HEK293 (cell line): ENCODE results near the gene SRBD1.
A peak's percentile ranks its signal among the peaks of the same experiment; 100 is the strongest.

Experiments used
- CTCF ChIP-seq: fragments of 450-650 bp; formaldehyde crosslinking; IDR thresholded peaks from 2 replicates; pipeline ENCODE4 v1.5.1; 2016; ENCODE audit warnings: missing biosample characterization, missing genetic modification characterization
- EGR2 ChIP-seq: fragments of 450-650 bp; formaldehyde crosslinking; IDR thresholded peaks from 2 replicates; pipeline ENCODE4 v1.5.1; 2016; ENCODE audit warnings: low read depth, missing biosample characterization, missing genetic modification characterization
- GLI2 ChIP-seq: fragments of 450-650 bp; formaldehyde crosslinking; IDR thresholded peaks from 2 replicates; pipeline ENCODE4; 2017; ENCODE audit warnings: missing biosample characterization, missing genetic modification characterization, low read depth, borderline replicate concordance
- GLIS2 ChIP-seq: fragments of 450-650 bp; formaldehyde crosslinking; IDR thresholded peaks from 2 replicates; pipeline ENCODE4 v1.5.1; 2016; ENCODE audit warnings: missing biosample characterization, missing genetic modification characterization
- KLF10 ChIP-seq: fragments of 450-650 bp; IDR thresholded peaks from 2 replicates; pipeline ENCODE4 v1.5.1; 2018; ENCODE audit warnings: missing biosample characterization, mild to moderate bottlenecking, missing genetic modification characterization
- KLF9 ChIP-seq: fragments of 450-650 bp; formaldehyde crosslinking; IDR thresholded peaks from 2 replicates; pipeline ENCODE4 v1.5.1; 2016; ENCODE audit warnings: missing biosample characterization, missing genetic modification characterization, low read depth
- OVOL3 ChIP-seq: fragments of 450-650 bp; formaldehyde crosslinking; IDR thresholded peaks from 2 replicates; pipeline ENCODE4 v1.5.1; 2016; ENCODE audit warnings: missing biosample characterization, missing genetic modification characterization
- SETDB1 ChIP-seq: IDR thresholded peaks from one replicate; pipeline ENCODE4 v1.6.1; 2017; ENCODE audit warnings: mild to moderate bottlenecking, low read length, moderate library complexity, mixed read lengths; ENCODE audit not compliant: insufficient read length
- SP3 ChIP-seq: fragments of 450-650 bp; formaldehyde crosslinking; IDR thresholded peaks from 2 replicates; pipeline ENCODE4 v1.5.1; 2016; ENCODE audit warnings: missing biosample characterization, missing genetic modification characterization
- ZBTB17 ChIP-seq: fragments of 450-650 bp; formaldehyde crosslinking; IDR thresholded peaks from 2 replicates; pipeline ENCODE4 v1.5.1; 2016; ENCODE audit warnings: missing biosample characterization, missing genetic modification characterization
- ZBTB8A ChIP-seq: fragments of 450-650 bp; formaldehyde crosslinking; IDR thresholded peaks from 2 replicates; pipeline ENCODE4 v1.5.1; 2016; ENCODE audit warnings: missing biosample characterization, missing genetic modification characterization
- ZFP37 ChIP-seq: fragments of 450-650 bp; formaldehyde crosslinking; IDR thresholded peaks from 2 replicates; pipeline ENCODE4 v1.5.1; 2016; ENCODE audit warnings: missing biosample characterization, missing genetic modification characterization
- ZNF114 ChIP-seq: fragments of 450-650 bp; formaldehyde crosslinking; IDR thresholded peaks from 2 replicates; pipeline ENCODE4 v1.5.0; 2017; ENCODE audit warnings: missing biosample characterization, missing genetic modification characterization
- ZNF132 ChIP-seq: fragments of 450-650 bp; formaldehyde crosslinking; IDR thresholded peaks from 2 replicates; pipeline ENCODE4 v1.5.1; 2017; ENCODE audit warnings: missing biosample characterization, missing genetic modification characterization, borderline replicate concordance
- ZNF174 ChIP-seq: fragments of 450-650 bp; formaldehyde crosslinking; IDR thresholded peaks from 2 replicates; pipeline ENCODE4 v1.5.0; 2017; ENCODE audit warnings: missing biosample characterization, mild to moderate bottlenecking, missing genetic modification characterization
- ZNF2 ChIP-seq: fragments of 450-650 bp; formaldehyde crosslinking; IDR thresholded peaks from 2 replicates; pipeline ENCODE4 v1.5.1; 2016; ENCODE audit warnings: missing biosample characterization, missing genetic modification characterization
- ZNF202 ChIP-seq: fragments of 450-650 bp; formaldehyde crosslinking; IDR thresholded peaks from 2 replicates; pipeline ENCODE4 v1.5.1; 2016; ENCODE audit warnings: missing biosample characterization, missing genetic modification characterization, borderline replicate concordance
- ZNF239 ChIP-seq: fragments of 450-650 bp; formaldehyde crosslinking; IDR thresholded peaks from 2 replicates; pipeline ENCODE4 v1.5.1; 2016; ENCODE audit warnings: missing biosample characterization, missing genetic modification characterization
- ZNF473 ChIP-seq: fragments of 450-650 bp; formaldehyde crosslinking; IDR thresholded peaks from 2 replicates; pipeline ENCODE4 v1.5.1; 2017; ENCODE audit warnings: missing biosample characterization, missing genetic modification characterization
- ZNF501 ChIP-seq: fragments of 450-650 bp; formaldehyde crosslinking; IDR thresholded peaks from 2 replicates; pipeline ENCODE4 v1.5.1; 2016; ENCODE audit warnings: missing biosample characterization, missing genetic modification characterization
- ZNF521 ChIP-seq: fragments of 450-650 bp; formaldehyde crosslinking; IDR thresholded peaks from 2 replicates; pipeline ENCODE4 v1.5.1; 2017; ENCODE audit warnings: missing biosample characterization, mild to moderate bottlenecking, missing genetic modification characterization
- ZNF544 ChIP-seq: fragments of 450-650 bp; formaldehyde crosslinking; IDR thresholded peaks from 2 replicates; pipeline ENCODE4 v1.5.0; 2017; ENCODE audit warnings: missing biosample characterization, missing genetic modification characterization
- ZNF548 ChIP-seq: fragments of 450-650 bp; formaldehyde crosslinking; IDR thresholded peaks from 2 replicates; pipeline ENCODE4 v1.5.1; 2016; ENCODE audit warnings: missing biosample characterization, missing genetic modification characterization
- ZNF549 ChIP-seq: fragments of 450-650 bp; IDR thresholded peaks from 2 replicates; pipeline ENCODE4 v1.5.1; 2018; ENCODE audit warnings: missing biosample characterization, missing genetic modification characterization, mild to moderate bottlenecking, inconsistent platforms, moderate library complexity
- ZNF560 ChIP-seq: fragments of 450-650 bp; formaldehyde crosslinking; IDR thresholded peaks from 2 replicates; pipeline ENCODE4 v1.5.1; 2017; ENCODE audit warnings: missing biosample characterization, missing genetic modification characterization, borderline replicate concordance
- ZNF610 ChIP-seq: fragments of 450-650 bp; formaldehyde crosslinking; IDR thresholded peaks from 2 replicates; pipeline ENCODE4 v1.5.1; 2016; ENCODE audit warnings: missing biosample characterization, missing genetic modification characterization, borderline replicate concordance
- ZNF621 ChIP-seq: fragments of 450-650 bp; formaldehyde crosslinking; IDR thresholded peaks from 2 replicates; pipeline ENCODE4 v1.5.1; 2017; ENCODE audit warnings: missing biosample characterization, missing genetic modification characterization
- ZNF639 ChIP-seq: fragments of 450-650 bp; formaldehyde crosslinking; IDR thresholded peaks from 2 replicates; pipeline ENCODE4 v1.5.1; 2016; ENCODE audit warnings: missing biosample characterization, missing genetic modification characterization
- ZNF660 ChIP-seq: fragments of 450-650 bp; IDR thresholded peaks from 2 replicates; pipeline ENCODE4 v1.5.1; 2018; ENCODE audit warnings: missing biosample characterization, mild to moderate bottlenecking, missing genetic modification characterization
- ZNF670 ChIP-seq: fragments of 450-650 bp; formaldehyde crosslinking; IDR thresholded peaks from 2 replicates; pipeline ENCODE4 v1.5.1; 2016; ENCODE audit warnings: missing biosample characterization, missing genetic modification characterization, low read depth
- ZNF747 ChIP-seq: fragments of 450-650 bp; formaldehyde crosslinking; IDR thresholded peaks from 2 replicates; pipeline ENCODE4 v1.5.1; 2016; ENCODE audit warnings: missing biosample characterization, missing genetic modification characterization
- ZNF768 ChIP-seq: fragments of 450-650 bp; formaldehyde crosslinking; IDR thresholded peaks from 2 replicates; pipeline ENCODE4 v1.5.1; 2018; ENCODE audit warnings: missing biosample characterization, mild to moderate bottlenecking, missing genetic modification characterization
- ZNF776 ChIP-seq: fragments of 450-650 bp; formaldehyde crosslinking; IDR thresholded peaks from 2 replicates; pipeline ENCODE4 v1.5.0; 2017; ENCODE audit warnings: missing biosample characterization, missing genetic modification characterization, borderline replicate concordance
- ZSCAN30 ChIP-seq: fragments of 450-650 bp; IDR thresholded peaks from 2 replicates; pipeline ENCODE4 v1.5.1; 2018; ENCODE audit warnings: missing biosample characterization, mild to moderate bottlenecking, missing genetic modification characterization, moderate library complexity
- TF ChIP-seq, protein P1 (sequence below): fragments of 450-650 bp; formaldehyde crosslinking; optimal IDR thresholded peaks from 2 replicates; pipeline ENCODE3; 2016; ENCODE audit warnings: missing biosample characterization, mild to moderate bottlenecking, missing genetic modification characterization
- TF ChIP-seq, protein P2 (sequence below): IDR thresholded peaks from 2 replicates; pipeline ENCODE4 v1.6.1; 2011; ENCODE audit warnings: mild to moderate bottlenecking, low read depth, low read length, borderline replicate concordance

Gene SRBD1

DNA sequence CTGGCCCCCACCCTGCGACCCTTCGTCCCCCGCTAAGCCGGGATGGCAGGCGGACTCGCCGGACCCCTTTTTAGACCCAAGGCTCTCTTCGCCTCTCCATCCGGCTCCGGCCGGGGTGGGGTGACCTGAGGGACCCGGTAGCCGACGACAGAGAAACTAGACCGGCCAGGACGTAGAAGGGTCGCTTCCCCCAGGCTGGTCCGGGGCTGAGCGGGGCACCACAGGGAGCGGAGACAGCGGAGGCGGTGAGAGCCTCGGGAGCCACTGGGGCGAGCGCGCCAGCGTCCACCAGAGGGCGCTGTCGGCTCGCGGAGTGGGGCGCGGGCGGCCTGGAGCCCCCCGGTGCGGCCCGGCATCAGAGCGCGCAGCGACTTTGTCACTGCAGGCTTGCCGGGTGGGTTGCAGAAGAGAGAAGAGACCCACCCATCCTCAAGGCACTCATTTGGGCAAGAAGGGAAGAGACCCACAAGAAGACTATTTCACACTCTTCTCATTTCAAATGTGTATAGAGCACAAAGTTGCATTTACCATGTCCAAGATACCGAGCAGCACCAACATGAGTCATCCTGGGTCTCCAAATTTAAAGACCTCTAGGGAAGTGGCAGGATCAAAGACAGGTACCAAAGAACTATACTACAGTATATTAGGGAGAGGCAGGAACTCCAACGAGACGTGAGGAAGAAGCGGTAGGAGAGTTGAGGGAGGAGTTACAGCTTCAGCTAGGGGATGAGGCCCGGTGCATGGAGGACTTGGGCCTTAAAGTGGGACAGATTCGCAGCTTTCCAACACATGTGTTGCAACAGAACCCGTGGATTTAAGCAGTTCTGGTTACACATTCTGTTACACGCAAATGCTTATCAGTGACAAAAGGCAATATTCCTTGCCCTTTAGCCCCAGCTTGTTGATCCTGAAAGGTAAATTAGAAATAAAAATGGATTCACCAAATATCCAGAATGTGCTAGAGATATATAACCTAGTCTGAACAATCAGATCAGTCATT, 32.8 kb upstream of the SRBD1 start (continued):
- TF ChIP-seq ZNF747, result no peak
- TF ChIP-seq, protein P1, sequence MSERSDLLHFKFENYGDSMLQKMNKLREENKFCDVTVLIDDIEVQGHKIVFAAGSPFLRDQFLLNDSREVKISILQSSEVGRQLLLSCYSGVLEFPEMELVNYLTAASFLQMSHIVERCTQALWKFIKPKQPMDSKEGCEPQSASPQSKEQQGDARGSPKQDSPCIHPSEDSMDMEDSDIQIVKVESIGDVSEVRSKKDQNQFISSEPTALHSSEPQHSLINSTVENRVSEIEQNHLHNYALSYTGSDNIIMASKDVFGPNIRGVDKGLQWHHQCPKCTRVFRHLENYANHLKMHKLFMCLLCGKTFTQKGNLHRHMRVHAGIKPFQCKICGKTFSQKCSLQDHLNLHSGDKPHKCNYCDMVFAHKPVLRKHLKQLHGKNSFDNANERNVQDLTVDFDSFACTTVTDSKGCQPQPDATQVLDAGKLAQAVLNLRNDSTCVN (tag by site-specific recombination), result peak; percentile 55
- TF ChIP-seq GLIS2 (tag by site-specific recombination), result peak; percentile 48; the same call in 1 of the 2 replicates
- TF ChIP-seq, protein P2, sequence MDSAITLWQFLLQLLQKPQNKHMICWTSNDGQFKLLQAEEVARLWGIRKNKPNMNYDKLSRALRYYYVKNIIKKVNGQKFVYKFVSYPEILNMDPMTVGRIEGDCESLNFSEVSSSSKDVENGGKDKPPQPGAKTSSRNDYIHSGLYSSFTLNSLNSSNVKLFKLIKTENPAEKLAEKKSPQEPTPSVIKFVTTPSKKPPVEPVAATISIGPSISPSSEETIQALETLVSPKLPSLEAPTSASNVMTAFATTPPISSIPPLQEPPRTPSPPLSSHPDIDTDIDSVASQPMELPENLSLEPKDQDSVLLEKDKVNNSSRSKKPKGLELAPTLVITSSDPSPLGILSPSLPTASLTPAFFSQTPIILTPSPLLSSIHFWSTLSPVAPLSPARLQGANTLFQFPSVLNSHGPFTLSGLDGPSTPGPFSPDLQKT, result no peak
- no peak for TF ChIP-seq ZNF621 (tag by site-specific recombination)
- TF ChIP-seq ZNF549 (tag by site-specific recombination), result no peak
- no peak for TF ChIP-seq KLF9 (tag by site-specific recombination)
- TF ChIP-seq ZNF473 (tag by site-specific recombination), result no peak
- 0 out of 2 replicates have a peak, but pooled peaks have one; percentile 16 for TF ChIP-seq ZNF501
- peak; percentile 84 for TF ChIP-seq CTCF (tag by site-specific recombination)
- no peak for TF ChIP-seq KLF10 (tag by site-specific recombination)
- 0 out of 2 replicates have a peak, but pooled peaks have one; percentile 47 for TF ChIP-seq ZNF2
- no peak; the same call in 1 of the 2 replicates for TF ChIP-seq ZFP37 (tag by site-specific recombination)
- no peak for TF ChIP-seq ZNF660 (tag by site-specific recombination)
- peak; percentile 96 for TF ChIP-seq ZSCAN30 (tag by site-specific recombination)
- no peak for TF ChIP-seq ZNF639
- TF ChIP-seq ZNF132 (tag by site-specific recombination), result no peak
- peak; percentile 30; the same call in 1 of the 2 replicates for TF ChIP-seq EGR2 (tag by site-specific recombination)
- TF ChIP-seq ZNF239 (tag by site-specific recombination), result no peak
- TF ChIP-seq ZBTB17 (tag by site-specific recombination), result peak; percentile 57; the same call in 1 of the 2 replicates
- TF ChIP-seq ZNF768, result no peak
- no peak for TF ChIP-seq ZNF202 (tag by site-specific recombination)
- no peak for TF ChIP-seq SP3 (tag by site-specific recombination)
- no peak for TF ChIP-seq SETDB1
- no peak for TF ChIP-seq OVOL3 (tag by site-specific recombination)
- no peak for TF ChIP-seq ZNF521 (tag by site-specific recombination)
- no peak for TF ChIP-seq ZNF544 (tag by site-specific recombination)
- no peak for TF ChIP-seq ZNF670 (tag by site-specific recombination)
- peak; percentile 49; the same call in 1 of the 2 replicates for TF ChIP-seq ZBTB8A (tag by site-specific recombination)
- TF ChIP-seq ZNF776 (tag by site-specific recombination), result no peak
- no peak for TF ChIP-seq ZNF174 (tag by site-specific recombination)
- TF ChIP-seq ZNF610 (tag by site-specific recombination), result 0 out of 2 replicates have a peak, but pooled peaks have one; percentile 21
- TF ChIP-seq ZNF114 (tag by site-specific recombination), result no peak
- no peak for TF ChIP-seq ZNF560 (tag by site-specific recombination)
- no peak for TF ChIP-seq GLI2
- TF ChIP-seq ZNF548 (tag by site-specific recombination), result no peak
